HG02981 (cell line): Measurements from ENCODE around the gene CACTIN.
"Not testable (repeated sequence)": the region's sequence is repeated elsewhere in the genome, so short reads cannot be mapped to it uniquely, and the experiment has no call there.

ENCODE experiments used
- ATAC-seq: cut with Tn5 transposase; IDR thresholded peaks from one replicate; pipeline ENCODE4 v1.9.1; 2021; ENCODE audit warnings: mild to moderate bottlenecking, moderate library complexity; ENCODE audit not compliant: unreplicated experiment

The CACTIN gene

GRCh38 chr19:3572132-3572854, 54.3 kb downstream of the CACTIN start:
- ATAC-seq, result peak; percentile 86

GRCh38 chr19:3570606-3571011, 56.0 kb downstream of the CACTIN start:
- no peak for ATAC-seq

- ATAC-seq, result not testable (repeated sequence)
Observed at GRCh38 chr19:3570042-3570441, 56.5 kb downstream of the CACTIN start.

GRCh38 chr19:3565139-3565538, 61.5 kb downstream of the CACTIN start:
- ATAC-seq, result no peak

GRCh38 chr19:3563709-3564524, 62.7 kb downstream of the CACTIN start:
- ATAC-seq, result no peak
